SK-N-DZ (cell line): Measurements from ENCODE around the gene PRPF19.

ENCODE experiments used
- DNase-seq: peaks from one replicate; pipeline ENCODE4 v3.0.0-alpha.2; 2015; ENCODE audit warnings: low spot score

The PRPF19 gene

DNA sequence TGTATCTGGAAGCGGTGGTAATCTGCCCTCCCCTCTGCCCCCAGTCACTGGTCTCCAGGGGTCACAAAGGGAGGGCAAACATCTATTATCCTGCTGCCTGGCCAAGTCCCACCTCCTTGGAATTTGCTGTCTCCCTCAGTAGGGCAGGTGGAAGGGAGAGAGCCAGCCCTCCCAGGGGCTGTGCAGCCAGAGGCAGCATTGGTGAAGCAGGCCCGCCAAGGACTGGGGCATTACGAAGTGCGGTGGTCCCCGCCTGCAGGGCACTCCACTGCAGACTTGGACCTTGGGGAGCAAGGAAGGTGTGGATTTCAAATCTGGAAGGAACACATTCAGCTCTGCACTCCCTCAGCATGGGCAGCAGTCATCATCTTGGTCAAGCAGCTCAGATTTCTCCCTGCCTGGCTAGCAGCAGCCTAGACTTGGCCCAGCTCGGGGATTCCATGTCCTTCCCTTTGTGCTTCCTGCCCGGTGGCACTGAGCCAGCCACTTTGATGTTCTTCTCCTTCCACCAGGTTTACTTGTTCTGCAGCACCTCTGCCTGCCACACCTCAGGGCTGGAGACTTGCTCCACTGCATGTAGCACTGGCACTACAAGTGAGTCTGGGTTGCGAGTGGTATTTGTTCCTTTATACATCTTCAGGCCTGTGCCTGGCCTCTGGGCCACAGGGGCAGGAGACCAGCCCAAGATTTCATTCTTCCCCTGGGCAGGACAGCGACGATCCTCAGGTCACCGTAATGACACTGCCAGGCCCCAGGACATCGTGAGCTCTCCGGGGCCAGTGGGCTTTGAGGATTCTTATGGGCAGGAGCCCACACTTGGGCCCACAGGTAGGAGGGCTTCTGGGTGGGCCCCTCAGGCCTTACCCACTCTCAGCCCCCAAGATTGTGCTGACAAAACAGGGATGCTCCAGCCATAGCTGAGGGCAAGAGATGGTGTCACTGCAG lies 31.7 kb downstream of the PRPF19 start:
- no peak for DNase-seq

DNA sequence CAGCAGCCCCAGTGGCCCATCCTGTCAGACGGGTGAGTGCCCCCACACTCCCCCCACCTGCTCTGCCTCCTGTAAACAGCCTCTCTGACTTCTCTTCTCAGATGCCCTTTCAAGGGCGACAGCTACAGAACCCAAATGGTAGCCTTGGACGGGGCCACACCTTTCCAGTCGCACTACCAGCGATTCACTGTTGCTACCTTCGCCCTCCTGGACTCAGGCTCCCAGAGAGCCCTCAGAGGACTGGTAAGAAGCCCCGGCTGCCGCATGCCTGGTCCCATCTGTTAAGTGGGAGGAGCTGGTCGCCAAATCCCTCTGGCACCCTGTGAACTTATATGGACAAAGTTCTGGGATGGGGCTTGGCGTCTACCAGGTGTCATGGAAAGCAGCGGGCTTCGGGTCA lies 32.9 kb downstream of the PRPF19 start:
- no peak for DNase-seq

DNA sequence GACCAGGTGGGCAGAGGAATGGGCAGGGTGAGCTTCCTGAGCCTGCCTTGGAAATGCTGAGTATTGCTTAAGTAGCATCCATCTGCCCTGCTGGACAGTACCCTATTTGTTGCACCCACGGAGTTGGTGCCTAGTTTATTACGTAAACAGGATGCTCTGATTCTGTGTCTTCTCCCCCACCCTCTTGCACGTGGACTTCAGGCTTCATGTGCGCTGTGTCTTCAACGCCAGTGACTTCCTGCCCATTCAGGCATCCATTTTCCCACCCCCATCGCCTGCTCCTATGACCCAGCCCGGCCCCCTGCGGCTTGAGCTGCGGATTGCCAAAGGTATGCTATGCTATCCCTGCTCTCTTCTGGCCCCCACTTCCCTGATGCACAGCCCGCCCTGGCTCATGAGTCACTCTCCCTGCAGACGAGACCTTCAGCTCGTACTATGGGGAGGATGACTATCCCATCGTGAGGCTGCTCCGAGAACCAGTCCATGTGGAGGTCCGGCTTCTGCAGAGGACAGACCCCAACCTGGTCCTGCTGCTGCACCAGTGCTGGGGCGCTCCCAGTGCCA lies 33.3 kb downstream of the PRPF19 start:
- no peak for DNase-seq

DNA sequence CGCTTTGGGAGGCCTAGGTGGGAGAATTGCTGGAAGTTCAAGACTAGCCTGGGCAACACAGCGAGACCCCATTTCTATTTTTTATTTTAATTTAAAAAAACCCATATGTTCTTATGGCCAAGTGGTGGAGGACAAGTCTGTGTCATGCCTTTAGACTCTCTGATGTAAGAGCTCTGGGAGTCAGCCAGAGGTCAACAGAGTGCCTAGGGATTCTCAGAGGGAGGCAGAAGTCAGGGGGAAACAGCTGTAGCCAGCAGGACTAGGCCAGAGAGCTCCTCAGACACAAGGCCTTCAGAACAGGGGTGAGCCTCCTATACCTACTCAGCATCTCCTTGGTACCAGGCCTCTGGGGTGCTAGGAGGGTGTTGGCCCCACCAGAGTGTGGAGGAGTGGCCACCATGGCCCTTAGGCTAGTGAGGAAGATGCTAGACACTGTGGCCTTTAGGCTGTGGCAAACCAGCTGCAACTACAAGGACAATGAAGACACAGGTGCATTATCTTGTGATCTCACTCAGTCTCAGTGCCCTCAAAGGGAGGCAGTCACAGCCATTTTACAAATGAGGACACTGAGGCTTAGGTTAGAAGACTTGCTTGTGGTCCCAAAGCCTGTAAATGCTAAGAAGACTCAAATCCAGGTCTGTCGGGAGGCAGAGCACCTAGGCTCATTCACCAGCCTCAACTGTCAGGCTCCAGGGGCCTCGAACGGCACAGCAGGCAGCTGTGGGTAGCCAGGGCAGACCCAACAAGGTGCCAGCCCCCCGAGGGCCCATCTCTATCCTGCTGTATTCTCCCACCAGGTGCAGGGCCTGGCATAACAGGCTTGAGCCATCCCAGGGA lies 34.0 kb downstream of the PRPF19 start:
- DNase-seq: no peak

DNA sequence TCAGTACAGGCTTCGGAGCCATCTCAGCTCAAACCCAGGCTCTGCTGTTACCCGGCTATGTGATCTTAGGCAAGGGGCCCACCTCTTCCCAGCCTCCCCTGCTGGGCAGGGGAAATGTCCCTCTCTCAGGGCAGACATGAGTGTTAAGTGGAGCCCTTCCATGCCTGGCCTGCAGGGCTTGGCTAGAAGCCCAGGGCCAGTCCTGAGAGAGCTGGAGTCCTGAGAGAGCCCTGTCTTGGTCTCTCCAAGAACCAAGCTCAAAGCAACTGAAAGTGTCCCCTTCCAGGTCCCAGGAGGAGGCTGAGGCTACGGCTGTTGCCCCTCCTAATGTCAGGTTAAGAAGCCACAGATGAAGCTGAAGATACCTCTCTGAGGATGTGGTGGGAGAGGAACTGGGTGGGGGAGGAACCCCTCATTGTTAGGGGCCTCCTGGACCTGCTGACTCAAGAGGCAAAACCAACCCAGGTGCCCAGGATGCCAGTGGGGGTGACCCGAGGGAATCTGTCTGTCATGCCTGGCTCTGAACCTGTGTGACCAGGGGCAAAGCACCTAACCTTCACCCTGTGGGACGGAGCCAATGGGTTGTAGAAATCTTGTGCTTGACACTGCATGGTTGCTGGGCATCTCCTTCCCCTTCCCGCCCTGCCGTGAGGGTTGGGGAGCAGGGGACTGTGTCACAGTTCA lies 34.9 kb downstream of the PRPF19 start:
- no peak for DNase-seq

DNA sequence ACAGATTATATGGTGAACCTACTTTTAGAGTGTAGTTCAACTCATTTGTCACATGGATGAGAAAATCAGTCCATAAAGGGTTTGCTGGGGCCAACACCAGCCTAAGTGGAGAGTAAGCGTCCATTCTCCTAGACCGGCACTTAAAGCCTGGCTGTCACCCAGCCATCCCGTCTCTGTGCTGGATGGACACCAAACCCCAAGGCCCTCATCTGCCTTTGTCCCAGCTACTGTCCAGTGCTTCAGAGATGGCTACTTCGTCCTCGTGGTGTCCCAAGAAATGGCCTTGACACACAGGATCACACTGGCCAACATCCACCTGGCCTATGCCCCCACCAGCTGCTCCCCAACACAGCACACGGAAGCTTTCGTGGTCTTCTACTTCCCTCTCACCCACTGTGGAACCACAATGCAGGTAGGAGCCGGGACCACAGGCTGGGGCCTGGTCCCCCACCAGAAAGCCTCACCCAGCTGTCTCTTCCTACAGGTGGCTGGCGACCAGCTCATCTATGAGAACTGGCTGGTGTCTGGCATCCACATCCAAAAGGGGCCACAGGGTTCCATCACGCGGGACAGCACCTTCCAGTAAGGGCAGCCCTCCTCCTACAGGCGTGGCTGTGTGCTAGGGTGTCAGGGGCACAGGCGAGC lies 35.5 kb downstream of the PRPF19 start:
- no peak for DNase-seq

DNA sequence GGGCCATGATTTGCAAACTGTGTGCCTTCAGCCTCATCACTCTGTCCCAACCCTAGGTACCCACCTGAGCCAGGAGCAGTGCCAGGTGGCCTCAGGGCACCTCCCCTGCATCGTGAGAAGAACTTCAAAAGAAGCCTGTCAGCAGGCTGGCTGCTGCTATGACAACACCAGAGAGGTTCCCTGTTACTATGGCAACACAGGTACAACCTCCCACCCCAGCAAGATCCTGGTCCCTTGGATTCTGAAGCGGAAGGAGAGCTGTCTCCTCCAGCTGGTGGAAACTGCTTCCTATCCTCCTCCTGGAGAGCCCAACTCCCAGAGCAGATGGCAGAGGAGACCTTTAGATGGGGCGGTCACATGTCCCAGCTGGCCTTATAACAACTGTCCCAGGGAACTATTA lies 36.1 kb downstream of the PRPF19 start:
- DNase-seq: no peak

DNA sequence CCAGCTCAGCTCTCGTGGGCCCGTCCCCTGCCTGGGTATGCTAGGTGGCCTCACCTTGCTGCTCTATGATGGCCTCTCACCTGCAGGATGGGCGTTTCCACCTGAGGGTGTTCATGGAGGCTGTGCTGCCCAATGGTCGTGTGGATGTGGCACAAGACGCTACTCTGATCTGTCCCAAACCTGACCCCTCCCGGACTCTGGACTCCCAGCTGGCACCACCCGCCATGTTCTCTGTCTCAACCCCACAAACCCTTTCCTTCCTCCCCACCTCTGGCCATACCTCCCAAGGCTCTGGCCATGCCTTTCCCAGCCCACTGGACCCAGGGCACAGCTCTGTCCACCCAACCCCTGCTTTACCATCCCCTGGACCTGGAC lies 36.9 kb downstream of the PRPF19 start:
- no peak for DNase-seq

DNA sequence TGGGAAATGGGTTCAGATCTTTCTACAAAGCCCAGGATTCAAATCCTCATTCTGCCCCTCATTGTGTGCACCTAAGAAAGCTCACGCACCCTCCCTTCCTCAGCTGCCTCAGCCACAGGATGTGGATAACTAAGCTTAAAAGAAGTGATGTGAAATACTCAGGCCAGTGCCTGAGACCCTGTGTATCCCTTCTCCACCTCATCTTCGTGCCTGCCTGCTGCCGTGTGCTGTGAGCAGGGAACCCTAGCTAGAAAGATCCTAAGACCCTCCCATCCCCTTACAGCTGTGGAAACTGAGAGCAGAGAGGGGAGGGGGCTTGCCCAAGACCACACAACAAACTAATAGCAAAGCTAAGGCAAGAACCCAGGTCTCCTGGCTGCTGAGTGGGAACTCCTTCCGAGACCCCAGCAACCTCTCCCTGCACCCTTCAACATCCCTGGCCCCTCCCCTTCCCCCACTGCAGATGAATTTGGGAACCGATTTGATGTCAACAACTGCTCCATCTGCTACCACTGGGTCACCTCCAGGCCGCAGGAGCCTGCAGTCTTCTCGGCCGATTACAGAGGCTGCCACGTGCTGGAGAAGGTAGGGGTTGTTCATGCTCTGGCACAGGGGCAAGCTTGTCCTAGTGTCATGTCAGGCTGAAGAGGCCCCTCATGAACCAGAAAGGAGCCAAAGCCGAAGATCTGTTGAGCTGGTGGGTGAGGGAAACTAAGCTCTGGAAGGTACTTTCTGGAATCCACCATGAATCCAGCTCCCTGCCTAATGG lies 37.5 kb downstream of the PRPF19 start:
- no peak for DNase-seq

DNA sequence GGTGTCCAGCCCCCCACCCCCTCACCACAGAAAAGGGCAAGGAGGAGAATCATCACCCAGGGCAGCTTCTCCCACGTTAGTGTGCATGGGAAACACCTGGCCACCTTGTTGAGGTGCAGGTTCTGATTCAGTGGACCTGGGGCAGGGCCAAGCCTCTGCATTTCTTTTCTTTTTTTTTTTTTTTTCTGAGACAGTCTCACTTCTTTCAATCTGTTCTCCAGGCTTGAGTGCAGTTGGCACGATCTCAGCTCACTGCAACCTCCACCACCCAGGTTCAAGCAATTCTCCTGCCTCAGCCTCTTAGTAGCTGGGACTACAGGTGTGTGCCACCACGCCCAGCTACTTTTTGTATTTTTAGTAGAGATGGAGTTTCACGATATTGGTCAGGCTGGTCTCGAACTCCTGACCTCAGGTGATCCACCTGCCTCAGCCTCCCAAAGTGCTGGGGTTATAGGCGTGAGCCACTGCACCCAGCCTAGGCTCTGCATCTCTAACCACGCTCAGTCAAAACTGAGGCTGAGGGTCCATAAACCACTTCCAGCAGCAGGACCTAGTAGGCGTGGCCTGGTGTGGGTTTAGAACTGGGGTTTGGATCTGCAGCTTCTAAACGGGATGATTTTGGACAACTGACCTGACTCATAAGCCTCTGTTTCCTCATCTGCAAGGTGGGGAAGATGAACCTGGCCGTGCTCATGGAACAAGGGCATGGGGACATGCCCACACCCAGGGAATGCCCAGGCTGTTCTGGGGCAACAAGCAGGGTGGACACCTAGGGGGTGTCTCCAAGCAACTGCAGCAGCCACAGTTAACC lies 38.3 kb downstream of the PRPF19 start:
- DNase-seq: no peak

DNA sequence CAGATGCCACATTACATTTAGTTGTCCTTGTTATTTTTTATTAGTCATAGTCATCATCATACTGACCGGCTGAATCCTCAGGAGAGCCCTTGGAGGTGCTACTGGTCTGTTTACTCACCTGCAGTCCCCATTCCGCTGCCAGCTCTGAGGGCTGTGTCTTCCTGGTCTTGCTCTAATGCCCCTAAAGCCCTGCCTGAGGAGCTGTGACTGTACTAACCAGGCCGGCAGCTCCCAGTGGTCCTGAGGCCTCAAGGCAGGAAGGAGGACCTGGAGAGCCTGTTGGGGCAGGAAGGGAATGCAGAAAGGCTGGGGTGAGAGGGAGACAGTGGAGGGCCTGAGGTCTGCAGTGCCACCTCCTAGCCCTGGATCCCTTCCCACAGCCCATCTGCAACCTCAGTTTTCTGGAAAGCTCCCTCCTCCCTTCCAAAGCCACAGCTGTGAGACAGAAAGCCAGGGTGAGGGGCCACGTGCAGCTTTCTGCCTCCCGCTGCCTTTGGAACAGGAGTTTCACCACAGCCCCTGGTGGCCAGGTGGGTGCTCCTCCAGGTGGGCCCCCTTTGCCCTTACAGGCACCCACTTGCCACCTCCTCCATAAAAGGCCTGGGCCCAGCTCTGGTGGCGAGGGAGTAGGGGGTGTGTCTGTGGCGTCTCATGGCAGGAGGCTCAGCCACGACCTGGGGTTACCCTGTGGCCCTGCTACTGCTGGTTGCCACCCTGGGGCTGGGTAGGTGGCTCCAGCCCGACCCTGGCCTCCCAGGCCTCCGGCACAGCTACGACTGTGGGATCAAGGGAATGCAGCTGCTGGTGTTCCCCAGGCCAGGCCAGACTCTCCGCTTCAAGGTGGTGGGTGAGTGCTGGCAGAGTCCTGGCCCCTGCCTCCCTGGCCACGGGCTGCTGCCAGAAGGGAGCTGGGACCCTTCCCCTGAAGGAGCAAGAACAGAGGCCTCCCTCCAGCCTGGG lies 39.2 kb downstream of the PRPF19 start, which contains the start of gene ZP1:
ZP1 (plus strand) TSS at position 632 of the 960 bp plus-strand sequence; CDS start at position 652, 20 bp downstream.
- no peak for DNase-seq

DNA sequence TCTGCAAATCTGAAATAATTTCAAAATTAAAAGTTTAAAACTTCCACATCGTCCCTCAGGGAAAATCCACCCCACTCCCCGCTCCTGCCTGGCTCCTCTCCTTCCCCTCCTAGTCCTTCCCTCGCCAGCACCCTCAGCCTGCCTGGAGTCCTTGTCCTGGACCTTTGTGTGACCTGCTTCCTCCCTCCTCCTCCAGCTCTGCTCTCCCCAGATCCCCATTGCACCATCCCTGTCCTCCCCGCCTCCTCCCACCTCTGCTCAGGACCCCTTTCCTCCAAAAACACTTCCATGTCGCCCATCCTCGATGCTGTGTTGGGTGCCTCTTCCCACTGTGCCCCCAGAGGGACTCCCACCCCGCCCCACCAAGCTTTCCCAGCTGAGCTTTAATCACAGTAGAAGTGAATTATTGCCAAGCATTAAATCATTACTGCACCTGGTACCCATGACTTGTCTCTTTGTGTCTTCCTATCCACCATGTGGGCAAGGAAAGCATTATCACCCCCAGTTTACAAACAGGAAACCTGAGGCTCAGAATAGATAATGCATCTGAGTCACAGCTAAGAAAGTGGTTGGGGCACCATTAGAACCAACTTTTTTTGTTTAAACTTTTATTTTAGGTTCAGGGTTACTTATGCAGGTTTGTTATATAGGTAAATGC lies 41.4 kb downstream of the PRPF19 start:
- DNase-seq: no peak

DNA sequence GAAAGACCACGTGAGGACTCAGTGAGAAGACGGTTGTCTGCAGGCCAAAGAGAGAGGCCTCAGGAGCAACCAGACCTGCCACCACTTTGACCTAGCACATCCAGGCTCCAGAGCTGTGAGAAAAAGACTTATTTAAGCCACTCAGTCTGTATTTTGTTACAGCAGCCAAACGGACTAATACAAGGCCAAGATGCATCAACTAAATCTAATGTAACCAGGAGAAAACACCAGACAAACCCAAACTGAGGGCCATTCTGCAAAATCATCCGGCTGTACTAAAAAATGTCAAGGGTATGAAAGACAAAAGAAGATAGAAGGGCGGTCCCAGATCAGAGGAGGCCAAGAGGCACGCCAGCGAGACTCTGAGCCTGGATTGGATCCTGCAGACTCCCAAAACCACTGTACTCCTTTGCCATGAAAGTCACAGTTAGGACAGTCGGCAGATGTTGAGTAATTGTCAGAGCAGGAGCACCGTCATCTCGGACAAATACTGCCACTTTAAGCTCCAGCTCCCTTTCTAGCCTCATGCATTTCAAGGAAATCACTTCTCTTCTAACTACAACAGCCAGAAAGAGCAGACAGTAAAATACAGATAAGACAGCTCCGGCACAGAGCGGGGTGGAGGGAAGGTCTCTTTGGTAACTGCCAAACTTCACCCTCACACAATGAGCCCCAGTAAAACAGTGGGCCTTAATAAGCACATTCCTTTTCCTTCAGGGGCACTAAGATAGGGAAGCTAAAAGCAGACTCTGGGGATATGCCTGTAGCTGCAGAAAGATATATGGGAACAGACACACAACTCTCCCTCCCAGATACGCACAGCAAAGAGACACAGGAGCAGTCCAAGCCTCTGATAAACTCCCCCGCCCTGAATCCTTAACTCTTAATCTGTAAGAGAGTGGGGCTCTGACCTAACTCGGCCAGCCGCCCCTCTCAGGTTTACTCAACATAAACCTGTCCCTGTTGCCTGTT lies 42.5 kb downstream of the PRPF19 start:
- no peak for DNase-seq

DNA sequence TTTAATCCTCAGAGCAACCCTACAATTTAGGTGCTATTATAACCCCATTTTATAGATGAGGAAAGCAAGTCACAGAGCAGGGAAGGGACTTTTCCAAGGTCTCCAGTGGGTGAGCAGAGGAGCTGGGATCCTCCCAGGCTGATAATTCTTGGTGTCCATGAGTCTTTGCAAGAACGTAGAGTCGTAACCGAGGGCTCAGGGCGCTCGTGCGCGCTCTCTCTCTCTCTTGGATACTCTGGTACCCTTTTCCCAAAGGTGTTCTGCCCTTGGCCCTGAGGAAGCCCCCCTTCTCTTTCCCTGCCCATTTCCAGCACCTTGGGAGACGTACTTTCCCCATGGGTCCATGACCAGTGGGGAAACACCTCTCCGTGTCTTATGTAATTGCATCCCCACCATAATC lies 44.2 kb downstream of the PRPF19 start:
- no peak for DNase-seq

DNA sequence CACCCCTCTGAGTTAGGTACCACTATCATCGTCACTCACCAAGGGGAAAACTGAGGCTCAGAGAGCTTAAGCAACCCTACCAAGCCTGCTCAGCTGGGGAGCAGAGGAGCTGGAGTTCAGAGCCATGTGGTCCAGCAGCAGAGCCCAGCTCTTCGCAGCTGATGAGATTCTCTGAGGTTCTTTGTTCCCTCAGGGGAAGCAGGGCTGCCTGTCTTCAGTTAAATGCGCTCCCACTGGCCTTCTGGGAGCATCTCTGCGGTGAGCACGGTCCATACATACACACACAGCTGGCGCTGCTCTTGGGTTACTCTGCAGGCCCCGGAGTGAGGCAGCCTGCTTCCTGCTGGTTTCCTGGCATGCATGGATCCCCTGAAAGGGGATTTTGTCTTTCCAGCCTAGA lies 45.4 kb downstream of the PRPF19 start:
- peak; percentile 32 for DNase-seq

DNA sequence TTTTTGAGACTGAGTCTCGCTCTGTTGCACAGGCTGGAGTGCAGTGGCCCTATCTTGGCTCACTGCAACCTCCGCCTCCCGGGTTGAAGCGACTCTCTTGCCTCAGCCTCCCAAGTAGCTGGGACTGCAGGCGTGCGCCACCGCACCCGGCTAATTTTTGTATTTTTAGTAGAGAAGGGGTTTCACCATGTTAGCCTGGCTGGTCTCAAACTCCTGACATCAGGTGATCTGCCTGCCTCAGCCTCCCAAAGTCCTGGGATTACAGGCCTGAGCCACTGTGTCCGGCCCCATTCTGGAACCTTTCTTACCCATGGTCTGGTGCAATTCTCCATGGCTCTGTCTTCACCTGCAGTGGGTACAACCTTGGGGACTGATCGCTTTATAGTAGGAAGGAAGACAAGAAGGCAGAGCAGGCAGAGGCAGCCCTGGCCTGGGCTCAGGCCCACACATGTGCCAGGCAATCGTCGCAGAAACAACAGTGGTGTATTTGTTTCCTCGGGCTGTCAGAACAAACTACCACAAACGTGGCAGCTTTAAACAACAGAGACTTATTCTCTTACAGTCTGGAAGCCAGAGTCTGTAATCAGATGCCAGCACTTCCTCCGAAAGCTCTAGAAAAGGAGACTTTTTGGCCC lies 46.7 kb downstream of the PRPF19 start:
- DNase-seq: no peak
